Measurements from ENCODE around the gene GPR137C. TPM values are rescaled to one million over a fixed set of nuclear protein-coding genes. Genes with fewer than 3 reads are reported as not detected.

The GPR137C gene
- total and polyA plus RNA-seq, 10 of the 15 experiments (the other 5 are each of a cell fraction or from before 2014, with no cell fraction given) = 0.03 to 0.72 (median 0.22) TPM

- ChIA-PET POLR2A (no interaction called here), CTCF (interaction anchor here (0.7 to 2.9 kb wide), 4 partner anchors 9 to 524 kb away, joined by 3 to 8 read pairs (median 5); no protein-coding TSS in a partner anchor), RAD21 (ENCODE audit: unreplicated experiment) (no interaction called here), SMC1A (ENCODE audit: uncharacterized antibody, unreplicated experiment) (interaction anchor here (1.1 kb wide), 1 partner anchor 29 kb away, joined by 3 read pairs; no protein-coding TSS in a partner anchor)
- H3K27me3 ChIP-seq (replicated peaks in 1 of 2; ENCODE audit: control insufficient read depth in 2 of 2, insufficient read depth in 2 of 2, low read length in 1 of 2) = no peaks in the 10 kb centered on the region
- FAIRE-seq = no peak
- H3K4me1 ChIP-seq (ENCODE audit: control insufficient read depth, insufficient read depth, low read length) = peaks cover 6% of the 10 kb centered on the region
- no peaks in the 10 kb centered on the region for H4K20me1 ChIP-seq (ENCODE audit: control insufficient read depth, insufficient read depth)
- H2AFZ ChIP-seq (ENCODE audit: control insufficient read depth, low read depth, low read length) = peak overlapping the region; percentile 24; the same call in 1 of the 2 replicates
- WGBS (ENCODE audit: insufficient coverage, insufficient replicate concordance, low lambda C conversion rate, missing lambda C conversion rate) = 80% methylated on average over 7 of the region's 7 CpGs
- H3K9me3 ChIP-seq (replicated peaks; ENCODE audit: control insufficient read depth, insufficient read depth, low read length) = no peaks in the 10 kb centered on the region
- no TSS peak for BruUV-seq (replicated peaks)
- no peaks in the 10 kb centered on the region; the same call in 1 of the 2 replicates for H3K79me2 ChIP-seq (ENCODE audit: control insufficient read depth, insufficient read depth, low read length)
- no peak for ATAC-seq
- intact Hi-C loops (cut with micrococcal nuclease; ENCODE audit: unreplicated experiment) (loop anchor here (10.0 kb wide), 1 partner anchor 149 kb away; the partner anchor contains the start of gene ERO1A), in situ Hi-C loops (cut with MboI) (no loop called here)
- H3K36me3 ChIP-seq (ENCODE audit: control insufficient read depth in 2 of 2, insufficient read depth in 2 of 2, low read length in 1 of 2) = no peaks in the 10 kb centered on the region
- no peak overlapping the region for H3K4me2 ChIP-seq (ENCODE audit: control insufficient read depth, insufficient read depth)
- H3K4me3 ChIP-seq = no peak overlapping the region
- H3K27ac ChIP-seq (ENCODE audit: control insufficient read depth, insufficient read depth) = no peak overlapping the region
- no peak for DNase-seq (ENCODE audit: low read depth, low spot score)
- H3K9ac ChIP-seq (ENCODE audit: control insufficient read depth, insufficient read depth, low read length) = no peak overlapping the region
- TF ChIP-seq PAX5 (IDR thresholded peaks at IDR 0.05; ENCODE audit: borderline replicate concordance, low read depth, low read length) (no peak), SKIL (IDR thresholded peaks at IDR 0.05; ENCODE audit: low read depth, poor library complexity, severe bottlenecking) (no peak)
Observed at GRCh38 chr14:52545584-52546317, 6.9 kb upstream of the GPR137C start.

GRCh38 chr14:52546318-52546670, 6.3 kb upstream of the GPR137C start:
- Histone ChIP-seq H4K20me1 (ENCODE audit: control insufficient read depth, insufficient read depth) (no peaks in the 10 kb centered on the region), H3K27ac (ENCODE audit: control insufficient read depth, insufficient read depth) (no peak overlapping the region), H3K4me2 (ENCODE audit: control insufficient read depth, insufficient read depth) (no peak overlapping the region), H3K36me3 (ENCODE audit: control insufficient read depth in 2 of 2, insufficient read depth in 2 of 2, low read length in 1 of 2) (no peaks in the 10 kb centered on the region), H3K4me1 (ENCODE audit: control insufficient read depth, insufficient read depth, low read length) (peaks cover 8% of the 10 kb centered on the region), H2AFZ (ENCODE audit: control insufficient read depth, low read depth, low read length) (peak overlapping the region; percentile 33; the same call in 1 of the 2 replicates), H3K9me3 (replicated peaks; ENCODE audit: control insufficient read depth, insufficient read depth, low read length) (no peaks in the 10 kb centered on the region), H3K27me3 (replicated peaks in 1 of 2; ENCODE audit: control insufficient read depth in 2 of 2, insufficient read depth in 2 of 2, low read length in 1 of 2) (no peaks in the 10 kb centered on the region), H3K79me2 (ENCODE audit: control insufficient read depth, insufficient read depth, low read length) (peaks cover 1% of the 10 kb centered on the region), H3K4me3 (no peak overlapping the region), H3K9ac (ENCODE audit: control insufficient read depth, insufficient read depth, low read length) (no peak overlapping the region)
- in situ Hi-C loops (cut with MboI) = no loop called here
- SMC1A ChIA-PET (ENCODE audit: uncharacterized antibody, unreplicated experiment) = interaction anchor here (0.8 to 1.1 kb wide), 2 partner anchors 29 to 246 kb away, joined by 3 read pairs; no protein-coding TSS in a partner anchor
- RAD21 ChIA-PET (ENCODE audit: unreplicated experiment) = no interaction called here
- FAIRE-seq = no peak
- no TSS peak for BruUV-seq (replicated peaks)
- CTCF ChIA-PET = interaction anchor here (1.3 to 1.6 kb wide), 2 partner anchors 10 to 11 kb away, joined by 3 to 8 read pairs; no protein-coding TSS in a partner anchor
- intact Hi-C loops (cut with micrococcal nuclease; ENCODE audit: unreplicated experiment) = loop anchor here (10.0 kb wide), 1 partner anchor 149 kb away; the partner anchor contains the start of gene ERO1A
- POLR2A ChIA-PET = no interaction called here
- ATAC-seq = peak; percentile 16; the same call in 2 of the 3 replicates
- DNase-seq (ENCODE audit: low read depth, low spot score) = no peak
- 74% methylated on average over 4 of the region's 4 CpGs for WGBS (ENCODE audit: insufficient coverage, insufficient replicate concordance, low lambda C conversion rate, missing lambda C conversion rate)
- TF ChIP-seq RCOR1 (conservative IDR thresholded peaks at IDR 0.05; ENCODE audit: low read depth, low read length) = no peak
- TF ChIP-seq NFXL1 (IDR thresholded peaks at IDR 0.05; ENCODE audit: borderline replicate concordance) = no peak
- TF ChIP-seq PRDM15 (CRISPR knock-in tag; IDR thresholded peaks at IDR 0.05) = no peak
- TF ChIP-seq NFYB (IDR thresholded peaks at IDR 0.05; ENCODE audit: insufficient read depth, low read depth, low read length) = no peak
- TF ChIP-seq POU2F2 (IDR thresholded peaks at IDR 0.05; ENCODE audit: borderline replicate concordance, low read depth, low read length) = no peak
- TF ChIP-seq FOS (IDR thresholded peaks at IDR 0.05; ENCODE audit: borderline replicate concordance, extremely low read depth, insufficient read length) = no peak
- no peak for TF ChIP-seq FOXK2 (IDR thresholded peaks at IDR 0.05)
- no peak for TF ChIP-seq RAD51 (IDR thresholded peaks at IDR 0.05)

Data from GM12878 (cell line).